Stimulated activated CD4-positive, alpha-beta T cell treated with anti-CD3 and anti-CD28 coated beads, Interleukin-4, amount 100 ng/mL, for 1 hour (primary cell): ENCODE results near the gene GRM4.
A peak's percentile ranks its signal among the peaks of the same experiment; 100 is the strongest.
"Not testable (repeated sequence)": the region's sequence is repeated elsewhere in the genome, so short reads cannot be mapped to it uniquely, and the experiment has no call there.

Source experiments
- DNase-seq: peaks from one replicate; pipeline ENCODE4 v3.0.0-alpha.2; 2020

Gene GRM4

GRCh38 chr6:34059136-34059731 is 86.7 kb downstream of the GRM4 start:
- no peak for DNase-seq

- DNase-seq = no peak
Observed at GRCh38 chr6:34057790-34058189, 88.1 kb downstream of the GRM4 start.

- DNase-seq = no peak
Observed at GRCh38 chr6:34057191-34057590, 88.7 kb downstream of the GRM4 start.

- DNase-seq = no peak
Observed at GRCh38 chr6:34056305-34057108, 89.4 kb downstream of the GRM4 start.

- peak; percentile 70 for DNase-seq
Observed at GRCh38 chr6:34055223-34055933, 90.5 kb downstream of the GRM4 start.

GRCh38 chr6:34053721-34054120 is 92.2 kb downstream of the GRM4 start:
- DNase-seq = no peak

- no peak for DNase-seq
Observed at GRCh38 chr6:34052918-34053608, 92.8 kb downstream of the GRM4 start.

GRCh38 chr6:34052071-34052825 is 93.6 kb downstream of the GRM4 start:
- no peak for DNase-seq

GRCh38 chr6:34051331-34051919 is 94.5 kb downstream of the GRM4 start:
- no peak for DNase-seq

GRCh38 chr6:34050691-34051090 is 95.2 kb downstream of the GRM4 start:
- DNase-seq = no peak

- no peak for DNase-seq
Observed at GRCh38 chr6:34049395-34050342, 96.2 kb downstream of the GRM4 start.

- no peak for DNase-seq
Observed at GRCh38 chr6:34047913-34048867, 97.7 kb downstream of the GRM4 start.

GRCh38 chr6:34046617-34047016 is 99.3 kb downstream of the GRM4 start:
- DNase-seq = no peak

GRCh38 chr6:34045771-34046170 is 100.1 kb downstream of the GRM4 start:
- DNase-seq = no peak

- no peak for DNase-seq
Observed at GRCh38 chr6:34044945-34045595, 100.8 kb downstream of the GRM4 start.

GRCh38 chr6:34043359-34043758 is 102.5 kb downstream of the GRM4 start:
- DNase-seq = no peak

- DNase-seq = not testable (repeated sequence)
Observed at GRCh38 chr6:34041998-34042397, 103.9 kb downstream of the GRM4 start.

- no peak for DNase-seq
Observed at GRCh38 chr6:34041385-34041784, 104.5 kb downstream of the GRM4 start.

GRCh38 chr6:34039943-34040342 is 105.9 kb downstream of the GRM4 start:
- no peak for DNase-seq
